NCI-H446 (cell line): ENCODE data around the gene ZNF549.
A peak's percentile ranks its signal among the peaks of the same experiment; 100 is the strongest.

Experiments
- DNase-seq, 2 experiments: peaks; one replicate each; lab custom pipeline; 2025; lab: John Stamatoyannopoulos, UW

ZNF549 gene

DNA sequence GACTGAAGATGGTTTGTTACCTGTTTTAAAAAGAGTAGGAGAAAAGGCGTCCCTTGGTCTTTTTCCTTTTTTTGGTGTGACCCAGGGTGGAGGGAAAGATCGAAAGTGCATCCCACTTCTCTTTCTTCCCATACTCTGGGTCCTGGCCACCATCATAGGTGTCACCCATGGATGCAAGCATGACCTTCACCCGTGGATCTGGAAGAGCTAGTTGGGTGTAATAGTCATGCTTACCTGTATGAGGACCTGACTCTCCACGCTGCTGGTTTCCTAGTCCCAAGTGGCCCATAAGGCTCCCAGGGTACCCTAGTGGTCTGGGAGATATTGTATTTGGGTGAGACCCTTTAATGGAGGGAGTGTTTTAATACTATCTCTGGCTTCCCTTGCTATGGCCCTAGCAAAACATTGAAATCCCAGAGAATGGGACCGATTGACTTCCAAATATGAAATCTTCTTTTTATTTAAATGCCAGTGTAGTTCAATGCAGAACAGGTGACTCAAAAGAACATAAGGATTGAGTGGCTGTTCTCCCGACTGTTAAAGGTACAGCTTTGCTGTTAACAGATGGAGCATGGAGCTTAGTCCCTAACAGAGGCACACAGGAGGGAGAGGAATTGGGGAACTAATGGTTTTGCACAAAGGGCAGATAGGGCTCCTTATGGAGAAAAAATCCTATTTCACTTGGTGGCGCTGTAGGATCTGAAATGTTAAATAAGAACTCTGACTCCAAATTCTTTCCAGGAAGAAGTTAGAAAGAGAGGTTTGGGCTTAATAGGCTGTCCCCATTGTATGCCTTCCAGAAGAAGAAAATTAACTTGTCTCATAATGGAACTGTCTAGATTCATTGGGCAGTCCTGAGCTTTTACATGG, 39.5 kb downstream of the ZNF549 start:
- no peak for DNase-seq

DNA sequence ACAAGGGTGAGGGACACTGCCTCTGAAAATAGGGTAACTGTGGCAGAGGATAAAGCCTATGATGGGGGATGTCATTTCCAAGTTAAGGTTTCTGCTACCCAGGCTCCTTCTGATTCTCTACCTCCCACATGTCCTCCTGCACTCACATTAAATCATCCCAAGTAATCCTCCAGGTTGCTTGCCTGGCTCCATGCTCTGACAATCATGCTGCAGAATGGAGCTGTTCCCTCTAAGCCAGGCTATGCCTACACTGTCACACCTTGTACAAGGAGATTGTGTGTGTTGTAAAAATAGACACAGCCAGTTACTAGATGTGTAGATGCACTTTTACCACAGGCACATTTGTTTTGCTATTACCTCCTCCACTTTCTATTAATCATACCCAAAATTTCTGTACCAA, 43.6 kb downstream of the ZNF549 start:
- no peak for DNase-seq

DNA sequence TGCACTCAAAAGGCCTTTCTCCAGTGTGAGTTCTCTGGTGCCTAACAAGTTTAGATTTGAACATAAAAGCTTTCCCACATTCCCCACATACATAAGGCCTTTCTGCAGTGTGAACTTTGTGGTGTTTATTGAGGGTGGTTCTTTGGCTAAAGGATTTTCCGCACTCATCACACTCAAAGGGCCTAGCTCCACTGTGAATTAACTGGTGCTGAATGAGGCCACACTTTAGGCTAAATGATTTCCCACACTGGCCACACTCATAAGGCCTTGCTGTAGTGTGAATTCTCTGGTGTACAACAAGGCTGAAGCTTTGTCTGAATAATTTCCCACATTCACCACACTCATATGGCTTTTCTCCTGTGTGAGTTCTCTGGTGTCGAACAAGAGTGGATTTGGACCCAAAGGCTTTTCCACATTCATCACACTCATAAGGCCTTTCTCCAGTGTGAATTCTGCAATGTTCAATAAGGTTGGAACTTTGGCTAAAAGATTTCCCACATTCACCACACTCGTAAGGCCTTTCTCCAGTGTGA, 45.3 kb downstream of the ZNF549 start:
- no peak for DNase-seq

DNA sequence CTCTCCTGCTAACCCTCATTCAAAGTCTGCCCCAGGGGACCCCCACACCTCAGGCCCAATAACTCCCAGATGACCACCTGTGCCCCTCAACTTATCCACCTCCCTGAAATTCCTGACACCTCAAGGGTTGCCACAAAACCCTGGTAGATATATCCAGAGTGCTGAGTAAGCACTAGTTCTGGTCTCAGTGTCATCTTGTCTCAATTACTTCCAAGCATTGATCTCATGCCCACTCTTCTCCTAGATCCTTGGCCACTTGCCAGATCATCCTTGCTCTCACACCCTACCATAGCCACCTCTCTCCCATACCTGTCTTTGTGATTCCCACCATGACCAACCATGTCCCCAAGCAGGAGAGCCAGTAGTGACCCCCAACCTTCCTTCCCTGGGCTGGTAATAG, 49.5 kb downstream of the ZNF549 start:
- DNase-seq: no peak

DNA sequence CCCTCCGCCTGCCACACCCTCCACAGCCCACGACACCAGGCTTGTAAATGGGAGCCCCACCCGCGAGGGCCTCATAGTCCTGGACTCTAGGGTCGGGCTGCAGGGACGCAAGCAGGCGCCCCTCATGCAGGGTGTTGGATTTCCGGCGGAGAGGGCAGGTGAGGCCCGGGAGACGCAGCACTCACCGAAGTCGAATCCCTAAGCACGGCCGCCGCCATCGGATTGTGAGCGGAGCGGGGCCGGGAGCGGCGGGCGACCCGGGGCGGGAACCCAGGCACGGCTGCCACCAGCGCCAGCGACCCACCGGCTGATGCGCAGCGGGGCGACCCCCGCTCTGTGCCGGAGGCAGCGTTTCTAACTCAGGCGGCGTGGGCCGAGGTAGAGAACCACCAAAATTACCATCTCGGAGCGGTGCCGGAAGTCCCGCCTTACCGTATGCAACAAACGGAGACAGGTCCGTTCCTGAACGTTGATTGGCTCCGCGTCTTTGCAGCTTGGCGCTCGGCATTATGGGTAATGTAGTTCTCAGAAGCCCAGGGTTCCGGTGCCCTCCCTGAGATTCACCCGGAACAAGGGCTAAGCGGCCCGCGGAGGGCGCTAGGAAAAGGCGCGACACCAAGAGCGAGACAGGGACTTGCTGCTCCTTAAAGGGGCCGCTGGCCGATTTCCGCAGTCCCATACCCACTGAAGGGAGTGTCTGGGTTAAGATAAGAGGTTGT, 51.5 kb downstream of the ZNF549 start, which contains the start of gene ZNF416:
ZNF416 (minus strand) TSS at position 425 of the 719 bp plus-strand sequence; CDS start at position 218, 207 bp downstream.
- DNase-seq: peak; percentile 96 to 99

DNA sequence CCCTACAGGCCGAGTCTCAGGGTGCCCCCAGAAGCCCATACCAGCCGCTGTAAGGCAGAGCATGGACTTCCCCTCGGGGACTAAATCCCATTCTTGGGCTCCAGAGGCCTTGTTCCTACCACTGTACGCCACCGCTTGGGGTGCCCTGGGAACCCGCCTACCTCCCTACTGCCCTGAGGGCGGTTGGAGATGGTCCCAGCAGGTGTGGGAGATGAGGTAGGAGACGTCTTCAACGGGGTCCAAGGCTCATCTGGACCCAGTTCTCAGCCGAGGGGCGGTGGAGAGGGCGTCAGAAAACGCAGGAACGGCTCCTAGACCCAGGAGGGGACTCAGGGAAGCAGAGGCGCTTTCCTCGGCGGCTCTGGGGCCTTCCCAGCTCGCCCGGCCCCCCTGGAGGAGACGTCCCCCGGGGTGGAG, 56.0 kb downstream of the ZNF549 start:
- no peak for DNase-seq

DNA sequence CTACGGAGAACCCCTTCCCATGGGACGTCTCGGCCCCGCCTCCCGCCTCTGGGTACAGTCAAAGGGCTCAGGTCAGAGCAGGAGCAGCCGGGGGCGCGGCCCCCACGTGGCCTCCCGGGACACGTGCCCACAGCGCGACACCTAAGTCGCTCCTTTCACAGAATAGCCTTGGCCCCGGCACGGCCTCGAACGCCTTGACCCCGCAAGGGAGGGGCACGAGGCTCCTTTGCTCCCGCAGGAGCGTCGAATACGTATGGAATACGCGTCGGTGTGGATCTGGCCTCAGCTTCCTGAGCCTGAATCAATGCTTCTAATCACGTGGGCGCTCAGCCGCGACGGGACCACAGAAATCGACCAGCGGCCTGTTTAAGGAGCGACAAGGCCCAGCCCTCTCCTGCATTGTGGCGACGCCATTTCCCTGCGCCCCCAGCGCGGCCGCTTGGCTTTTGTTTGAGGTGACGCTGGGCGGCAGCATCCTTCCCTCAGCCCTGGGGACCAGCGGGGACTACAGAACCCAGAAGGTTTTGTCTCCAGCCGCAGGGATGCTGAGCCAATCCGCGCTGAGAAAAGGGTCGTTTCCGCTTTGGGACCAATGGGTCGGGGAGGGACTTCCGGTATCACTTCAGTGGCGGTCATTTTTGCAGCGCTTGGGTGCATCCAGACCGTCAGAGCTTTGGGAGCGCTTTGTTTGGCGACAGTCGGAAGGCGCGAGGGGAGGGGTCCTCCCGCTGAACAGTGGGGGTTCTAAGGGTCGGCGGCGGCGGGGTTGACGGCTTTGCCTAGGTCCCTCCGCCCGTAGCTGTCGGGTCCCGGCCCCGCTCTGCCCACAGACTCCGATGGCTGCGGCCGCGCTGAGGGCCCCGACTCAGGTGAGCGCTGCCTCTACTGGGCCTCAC, 56.6 kb downstream of the ZNF549 start, which contains the start of gene ZIK1:
ZIK1 (plus strand) TSS at position 625 of the 896 bp plus-strand sequence; CDS start at position 837, 212 bp downstream.
- peak in 1 of 2 experiments; percentile 80 for DNase-seq

DNA sequence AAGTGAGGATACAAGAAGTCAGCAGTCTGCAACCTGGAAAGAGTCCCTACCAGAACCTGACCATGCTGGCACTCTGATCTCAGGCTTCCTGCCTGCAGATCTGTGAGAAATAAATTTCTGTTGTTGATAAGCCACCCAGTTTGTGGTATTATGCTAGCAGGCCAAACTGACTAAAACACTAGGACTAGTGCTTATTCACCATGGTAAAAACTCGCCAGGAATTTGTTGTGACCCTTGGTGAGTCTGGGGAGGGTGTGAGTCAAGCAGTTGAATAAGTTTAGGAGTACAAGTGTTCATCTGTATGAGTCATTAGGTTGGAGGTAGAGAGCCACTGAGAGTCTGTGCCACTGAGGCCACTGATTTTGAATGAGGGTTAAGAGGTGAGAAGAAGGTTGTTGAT, 60.4 kb downstream of the ZNF549 start:
- DNase-seq: no peak

DNA sequence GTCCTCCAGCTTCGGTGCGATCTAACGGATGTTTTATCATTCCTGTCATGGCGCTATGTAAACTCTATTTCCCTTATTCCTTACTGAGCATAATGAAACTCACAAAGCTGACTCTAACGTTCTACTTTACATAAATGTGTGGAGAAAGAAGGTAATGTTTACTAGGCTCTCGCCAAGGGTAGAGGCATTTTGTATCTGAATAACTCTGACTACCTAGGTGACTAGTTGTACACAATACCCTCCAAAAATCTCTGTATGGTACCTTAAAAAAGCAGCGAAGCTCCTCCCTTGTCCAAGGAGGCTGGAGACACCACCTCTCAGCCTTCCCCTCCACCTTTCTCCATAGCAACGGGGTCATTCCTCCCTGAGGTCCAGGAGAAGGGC, 72.2 kb downstream of the ZNF549 start:
- no peak for DNase-seq

DNA sequence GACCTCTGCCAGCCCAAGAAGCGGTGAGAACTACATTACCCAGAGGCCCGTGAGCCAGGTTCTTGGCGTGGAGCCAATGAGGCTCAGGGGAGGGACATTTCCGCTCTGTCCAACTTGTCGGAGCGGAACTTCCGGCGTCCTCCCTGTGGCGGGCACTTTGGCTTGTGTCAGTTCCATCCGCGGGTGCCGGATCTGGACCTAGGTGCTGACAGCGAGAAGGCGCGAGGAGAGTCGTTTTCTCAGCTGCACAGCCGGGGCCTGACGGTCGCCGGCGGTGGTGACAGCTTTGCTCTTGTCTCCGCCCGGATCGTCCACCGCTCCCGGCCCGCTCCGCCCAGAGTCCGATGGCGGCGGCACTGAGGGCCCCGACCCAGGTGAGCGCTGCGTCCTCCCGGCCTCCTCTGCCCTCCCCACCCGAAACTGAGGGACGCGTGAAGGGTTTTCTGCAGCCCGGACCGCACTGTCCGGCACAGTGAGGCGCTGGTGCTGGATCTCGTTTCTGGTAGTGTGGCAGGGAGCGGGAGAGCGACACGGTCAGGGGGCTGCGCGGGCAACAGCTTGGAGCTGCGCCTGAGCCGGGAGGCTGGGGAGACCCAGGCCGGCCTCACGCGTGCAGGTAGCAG, 72.7 kb downstream of the ZNF549 start, which contains the start of gene ZNF530:
ZNF530 (plus strand) TSS at position 125 of the 623 bp plus-strand sequence. CDS start 4,461 bp downstream, outside the sequence.
- peak; percentile 92 to 96 for DNase-seq

DNA sequence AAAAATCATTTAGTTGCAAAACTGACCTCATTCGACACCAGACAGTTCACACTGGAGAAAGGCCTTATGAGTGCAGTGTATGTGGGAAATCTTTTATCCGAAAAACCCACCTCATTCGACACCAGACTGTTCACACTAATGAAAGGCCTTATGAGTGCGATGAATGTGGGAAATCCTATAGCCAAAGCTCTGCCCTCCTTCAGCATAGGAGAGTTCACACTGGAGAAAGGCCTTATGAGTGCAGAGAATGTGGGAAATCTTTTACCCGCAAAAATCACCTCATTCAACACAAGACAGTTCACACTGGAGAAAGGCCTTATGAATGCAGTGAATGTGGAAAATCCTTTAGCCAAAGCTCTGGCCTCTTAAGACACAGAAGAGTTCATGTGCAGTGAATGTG, 79.8 kb downstream of the ZNF549 start:
- DNase-seq: no peak
